GM19395 (cell line): ENCODE results near the gene TFB2M.

ENCODE experiments used
- ATAC-seq: cut with Tn5 transposase; IDR thresholded peaks from one replicate; pipeline ENCODE4 v1.9.1; 2021; ENCODE audit warnings: mild to moderate bottlenecking, moderate library complexity; ENCODE audit not compliant: unreplicated experiment

Gene TFB2M

DNA sequence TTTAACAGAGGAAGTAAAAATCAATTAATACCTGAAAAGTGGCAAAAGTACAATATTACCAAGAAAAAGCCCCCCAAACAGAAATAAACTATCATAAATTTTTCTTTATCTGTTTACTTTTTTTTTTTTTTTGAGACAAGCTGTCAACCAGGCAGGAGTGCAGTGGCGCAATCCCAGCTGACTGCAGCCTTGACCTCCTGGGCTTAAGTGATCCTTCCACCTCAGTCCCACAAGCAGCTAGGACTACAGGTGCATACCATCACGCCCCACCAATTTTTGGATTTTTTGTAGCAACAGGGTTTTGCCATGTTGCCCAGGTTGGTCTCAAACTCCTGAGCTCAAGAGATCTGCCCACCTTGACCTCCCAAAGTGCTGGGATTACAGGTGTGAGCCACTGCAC is 8.0 kb downstream of the TFB2M start:
- ATAC-seq, result no peak

GRCh38 chr1:246554201-246554600 is 11.9 kb downstream of the TFB2M start:
- no peak for ATAC-seq

DNA sequence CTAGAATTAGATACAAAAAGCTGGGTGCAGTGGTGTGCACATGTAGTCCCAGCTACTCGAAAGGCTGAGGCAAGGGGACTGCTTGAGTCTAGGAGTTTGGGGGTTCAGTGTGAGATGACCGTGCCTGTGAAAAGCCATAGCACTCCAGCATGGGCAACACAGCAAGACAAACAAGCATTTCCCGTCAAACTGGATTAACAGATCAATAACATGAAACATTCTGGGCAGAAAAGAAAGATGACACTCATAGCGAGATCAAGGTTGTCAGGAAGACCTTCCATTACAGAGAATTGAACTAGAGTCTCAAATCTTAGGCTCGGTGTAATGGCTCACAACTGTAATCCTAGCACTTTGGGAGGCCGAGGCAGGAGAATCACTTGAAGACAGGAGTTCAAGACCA is 14.0 kb downstream of the TFB2M start:
- no peak for ATAC-seq

GRCh38 chr1:246550402-246550801 is 15.7 kb downstream of the TFB2M start:
- ATAC-seq, result no peak

DNA sequence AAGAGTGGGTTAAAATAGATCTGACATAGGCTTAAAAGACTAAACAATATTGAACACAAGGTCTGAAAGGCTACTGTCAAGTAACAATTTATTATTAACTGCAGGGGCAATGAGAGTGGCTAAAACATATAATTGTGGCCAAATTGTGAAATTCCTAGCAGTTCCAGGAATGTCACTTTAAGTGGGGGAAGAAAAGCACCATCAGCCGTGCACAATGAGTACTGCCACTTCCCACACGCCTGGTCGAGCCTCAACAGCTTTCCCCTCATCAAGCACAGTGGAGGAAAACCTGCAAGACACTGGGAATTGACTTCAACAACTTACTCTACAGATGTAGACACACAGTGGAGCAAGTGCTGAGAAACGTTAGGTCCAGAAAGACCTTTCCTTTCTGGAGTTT is 16.4 kb downstream of the TFB2M start:
- ATAC-seq, result no peak

GRCh38 chr1:246544001-246544400 is 22.1 kb downstream of the TFB2M start:
- no peak for ATAC-seq

GRCh38 chr1:246540738-246541491 is 25.1 kb downstream of the TFB2M start:
- no peak for ATAC-seq

DNA sequence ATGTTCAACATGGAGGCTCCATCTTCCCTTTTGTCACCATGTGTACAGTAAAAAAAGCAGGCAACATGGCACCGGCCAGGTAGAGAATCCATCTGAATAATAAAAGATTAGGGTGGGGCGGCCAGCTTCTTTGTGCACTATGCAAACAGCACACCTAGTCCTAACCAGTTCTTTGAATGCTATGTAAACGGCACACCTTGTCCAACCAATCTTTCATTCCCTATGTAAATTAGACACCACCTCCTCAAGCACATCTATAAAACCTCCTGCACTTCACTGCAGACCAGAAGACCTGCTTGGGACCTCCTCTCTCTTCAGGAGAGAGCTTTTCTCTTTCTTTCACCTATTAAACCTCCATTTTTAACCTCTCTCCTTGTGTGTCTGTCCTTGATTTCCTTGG is 28.2 kb downstream of the TFB2M start:
- ATAC-seq, result no peak

DNA sequence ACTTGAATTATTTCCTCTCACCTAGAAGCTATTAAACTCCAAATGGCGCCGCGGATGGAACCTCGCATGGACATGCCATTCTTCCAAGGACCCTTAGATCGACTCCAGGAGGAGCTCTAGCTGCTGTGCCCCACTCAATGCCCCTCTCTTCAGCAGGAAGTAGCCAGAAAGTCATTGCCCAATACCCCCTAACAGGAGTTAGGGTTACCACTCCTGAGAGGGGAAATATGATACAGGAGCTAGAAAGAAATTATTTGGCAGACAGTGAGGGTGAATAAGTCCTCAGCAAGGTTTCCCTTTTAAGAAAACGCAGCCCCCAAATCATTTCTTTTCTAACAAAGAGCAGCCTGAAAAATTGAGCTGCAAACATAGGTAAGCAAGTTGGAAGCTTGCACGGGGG is 28.6 kb downstream of the TFB2M start:
- ATAC-seq, result no peak

DNA sequence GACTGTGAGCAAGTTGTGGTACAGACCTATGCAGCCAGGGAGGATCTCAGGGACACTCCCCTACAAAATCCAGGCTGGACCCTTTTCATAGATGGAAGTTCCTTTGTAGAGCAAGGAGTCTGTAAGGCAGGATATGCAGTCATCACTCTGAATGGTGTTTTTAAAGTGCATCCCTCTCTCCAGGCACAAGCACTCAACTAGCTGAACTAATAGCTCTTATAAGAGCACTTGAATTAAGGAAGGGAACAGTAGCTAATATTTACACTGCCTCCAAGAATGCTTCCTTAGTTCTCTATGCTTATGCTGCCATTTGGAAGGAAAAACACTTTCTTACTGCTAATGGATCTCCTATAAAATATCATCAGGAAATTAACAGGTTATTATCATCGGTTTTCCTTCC is 31.9 kb downstream of the TFB2M start:
- ATAC-seq, result no peak

DNA sequence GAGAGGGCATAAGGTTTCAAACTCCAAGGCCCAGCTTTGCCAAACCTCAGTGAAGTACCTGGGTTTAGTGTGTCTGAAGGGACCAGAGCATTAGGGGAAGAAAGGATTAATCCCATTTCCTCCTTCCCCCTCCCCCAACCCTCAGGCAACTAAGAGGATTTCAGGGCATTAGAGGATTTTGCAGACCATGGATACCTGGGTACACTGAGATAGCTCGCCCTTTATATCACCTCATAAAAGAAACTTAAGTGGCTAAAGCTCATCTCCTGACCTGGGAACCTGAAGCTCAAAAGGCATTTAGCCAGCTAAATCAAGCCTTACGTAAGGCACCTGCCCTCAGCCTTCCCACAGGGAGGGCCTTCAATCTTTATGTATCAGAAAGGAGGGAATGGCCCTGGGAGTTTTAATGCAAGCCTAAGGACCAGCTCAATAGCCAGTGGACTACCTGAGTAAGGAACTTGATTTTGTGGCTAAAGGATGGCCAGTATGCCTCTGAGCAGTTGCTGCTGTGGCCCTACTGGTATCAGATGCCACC is 32.6 kb downstream of the TFB2M start:
- no peak for ATAC-seq

- ATAC-seq, result no peak
These were observed 33.5 kb downstream of the TFB2M start for GRCh38 chr1:246532519-246532918.

DNA sequence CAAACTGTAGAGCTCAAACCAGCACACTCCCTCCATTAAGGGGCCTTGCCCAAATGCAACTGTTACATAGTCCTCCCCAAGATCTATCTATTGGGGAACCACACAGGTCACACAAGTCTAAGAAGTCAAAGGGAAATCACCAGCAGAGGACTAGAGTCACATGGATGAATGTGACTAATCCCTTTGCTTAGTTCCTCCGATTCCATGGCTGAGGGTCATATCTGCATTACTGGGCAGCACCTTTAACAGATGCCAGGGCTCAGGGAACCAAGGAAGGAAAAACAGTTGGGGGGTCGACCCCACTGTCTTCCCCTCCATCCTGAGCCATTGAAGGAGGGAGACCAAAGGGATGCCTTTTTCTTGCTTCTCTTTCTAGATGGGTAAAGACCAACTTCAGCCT is 35.6 kb downstream of the TFB2M start:
- no peak for ATAC-seq

DNA sequence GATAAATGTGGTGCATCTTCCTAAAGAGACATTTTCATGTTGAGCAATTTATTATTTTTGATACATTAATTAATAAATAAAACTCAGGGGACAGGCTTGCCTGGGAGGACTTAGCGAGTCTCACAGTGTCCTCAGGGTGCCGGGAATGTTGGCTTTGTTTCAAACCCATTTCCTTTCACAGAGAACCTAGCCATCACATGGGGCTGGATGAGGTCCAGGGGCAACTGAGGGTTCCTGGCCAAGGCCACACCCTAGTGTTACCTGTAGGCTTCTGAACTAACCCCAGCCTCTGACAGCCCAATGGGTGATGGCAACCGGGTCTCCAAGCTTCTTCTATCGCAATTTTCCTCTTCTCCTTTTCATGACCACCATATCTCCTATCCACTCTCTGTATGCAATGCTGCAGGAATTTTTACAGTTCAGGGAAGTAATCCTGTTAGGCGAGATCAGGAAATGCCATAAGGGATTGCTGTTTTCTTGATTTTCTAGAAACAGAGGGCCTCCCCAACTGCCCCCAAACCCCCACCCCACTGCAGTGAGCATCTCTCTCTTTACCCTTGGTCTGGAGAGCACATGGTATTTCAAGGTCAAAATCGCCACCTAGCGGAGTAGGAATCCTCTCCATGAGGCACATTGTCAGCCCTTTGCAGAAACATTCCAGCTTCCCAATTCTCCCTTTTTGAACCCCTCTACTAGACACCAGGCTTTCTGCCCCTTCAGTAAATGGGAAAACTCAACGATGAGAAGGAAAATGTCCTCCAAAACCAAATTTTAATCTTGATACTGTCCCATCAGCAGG is 36.9 kb downstream of the TFB2M start:
- ATAC-seq, result no peak

DNA sequence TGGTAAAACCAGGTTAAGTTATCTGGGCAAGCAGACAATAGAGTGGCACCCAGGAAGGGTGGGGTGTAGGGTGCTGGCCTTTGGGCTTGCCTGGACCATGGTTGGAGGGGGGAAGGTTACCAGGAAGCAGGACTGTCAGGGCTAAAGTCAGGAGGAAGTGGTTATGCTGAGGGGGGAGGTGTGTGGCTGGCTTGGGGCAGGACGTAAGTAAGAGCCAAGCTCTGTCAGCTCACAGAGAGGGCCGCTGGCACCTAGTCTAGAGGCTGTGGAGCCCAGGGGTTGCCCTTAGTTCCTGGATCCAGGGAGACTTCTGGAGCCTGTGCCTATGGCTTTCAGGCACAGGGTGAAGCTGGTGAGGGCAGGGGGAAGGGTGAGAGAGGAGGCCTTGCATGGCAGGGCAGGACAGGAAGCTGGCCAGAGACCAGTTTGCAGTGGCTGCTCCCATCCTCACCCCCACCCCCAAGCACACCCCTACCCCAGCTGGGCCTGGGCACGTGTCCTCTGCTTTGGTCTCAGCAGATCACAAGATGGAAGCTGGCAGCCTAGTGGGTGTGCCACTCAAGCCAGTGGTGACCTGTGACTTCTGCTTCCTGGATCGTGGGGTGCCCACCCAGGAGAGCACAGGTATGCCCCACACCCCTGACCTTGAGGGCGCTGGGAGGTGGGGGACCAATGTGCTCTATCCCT is 38.5 kb downstream of the TFB2M start:
- peak; percentile 87 for ATAC-seq

DNA sequence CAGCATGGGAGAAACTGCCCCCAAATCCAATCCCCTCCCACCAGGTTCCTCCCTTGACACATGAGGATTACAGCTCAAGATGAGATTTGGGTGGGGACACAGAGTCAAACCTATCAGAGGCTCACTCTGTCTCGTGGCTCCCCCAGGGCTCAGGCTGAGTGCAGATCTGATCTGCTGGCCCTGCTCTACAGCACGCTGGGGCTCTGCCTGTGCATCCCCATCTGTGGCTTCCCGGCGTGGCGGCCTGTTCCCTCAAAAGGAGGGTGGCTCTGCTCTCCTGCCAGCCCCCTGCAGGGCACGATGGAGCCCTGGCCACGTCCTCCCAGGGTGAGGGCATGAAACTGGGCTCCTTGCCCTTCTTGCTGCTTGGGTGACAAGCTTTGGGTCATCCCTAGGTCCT is 39.1 kb downstream of the TFB2M start:
- ATAC-seq, result no peak

DNA sequence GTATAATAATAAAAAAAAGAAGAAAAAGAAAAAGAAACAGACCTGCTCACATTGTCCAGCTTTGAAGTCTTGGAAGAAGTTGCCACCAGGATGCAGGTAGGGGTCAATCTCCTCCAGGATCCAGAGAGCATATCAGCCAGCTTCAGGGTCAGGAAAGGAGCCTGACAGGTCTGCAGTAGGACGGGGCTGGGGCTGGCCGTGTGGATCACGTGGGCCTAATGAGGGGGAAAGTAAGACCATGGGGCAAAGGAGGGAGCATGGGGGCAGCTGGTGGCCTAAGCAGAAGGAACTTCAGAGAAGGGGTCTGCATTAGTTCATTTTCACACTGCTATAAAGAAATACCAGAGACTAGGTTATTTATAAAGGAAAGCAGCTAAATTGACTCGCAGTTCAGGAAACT is 39.7 kb downstream of the TFB2M start:
- ATAC-seq, result no peak

DNA sequence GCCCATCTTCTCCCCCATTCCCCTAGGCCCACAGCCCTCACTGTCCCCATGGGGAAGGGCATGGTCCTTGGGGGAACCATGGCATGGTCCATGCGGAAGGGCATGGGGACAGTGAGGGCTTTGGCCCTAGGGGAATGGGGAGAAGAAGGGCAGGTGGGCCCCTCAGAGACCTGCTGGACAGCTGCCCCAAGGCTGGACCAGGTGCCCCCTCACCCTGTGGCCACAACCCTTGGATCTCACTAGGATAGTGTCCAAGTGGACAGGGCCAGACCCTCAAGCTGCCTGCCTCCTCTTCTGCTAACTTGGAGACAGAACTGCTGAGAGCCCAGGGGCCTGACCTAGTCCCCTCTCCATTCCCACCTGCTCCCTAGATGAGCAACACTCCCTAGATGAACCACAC is 46.5 kb downstream of the TFB2M start:
- no peak for ATAC-seq

GRCh38 chr1:246518456-246519205 is 47.4 kb downstream of the TFB2M start:
- ATAC-seq, result no peak

- no peak for ATAC-seq
These were observed 48.7 kb downstream of the TFB2M start for GRCh38 chr1:246517391-246517790.

GRCh38 chr1:246516126-246516525 is 49.9 kb downstream of the TFB2M start:
- ATAC-seq, result no peak
